HG03060 (cell line): Measurements from ENCODE around the gene RGL4.

Source experiments
- ATAC-seq: cut with Tn5 transposase; IDR thresholded peaks from one replicate; pipeline ENCODE4 v1.9.1; 2021; ENCODE audit warnings: low read depth, moderate number of reproducible peaks; ENCODE audit not compliant: unreplicated experiment

Gene RGL4

DNA sequence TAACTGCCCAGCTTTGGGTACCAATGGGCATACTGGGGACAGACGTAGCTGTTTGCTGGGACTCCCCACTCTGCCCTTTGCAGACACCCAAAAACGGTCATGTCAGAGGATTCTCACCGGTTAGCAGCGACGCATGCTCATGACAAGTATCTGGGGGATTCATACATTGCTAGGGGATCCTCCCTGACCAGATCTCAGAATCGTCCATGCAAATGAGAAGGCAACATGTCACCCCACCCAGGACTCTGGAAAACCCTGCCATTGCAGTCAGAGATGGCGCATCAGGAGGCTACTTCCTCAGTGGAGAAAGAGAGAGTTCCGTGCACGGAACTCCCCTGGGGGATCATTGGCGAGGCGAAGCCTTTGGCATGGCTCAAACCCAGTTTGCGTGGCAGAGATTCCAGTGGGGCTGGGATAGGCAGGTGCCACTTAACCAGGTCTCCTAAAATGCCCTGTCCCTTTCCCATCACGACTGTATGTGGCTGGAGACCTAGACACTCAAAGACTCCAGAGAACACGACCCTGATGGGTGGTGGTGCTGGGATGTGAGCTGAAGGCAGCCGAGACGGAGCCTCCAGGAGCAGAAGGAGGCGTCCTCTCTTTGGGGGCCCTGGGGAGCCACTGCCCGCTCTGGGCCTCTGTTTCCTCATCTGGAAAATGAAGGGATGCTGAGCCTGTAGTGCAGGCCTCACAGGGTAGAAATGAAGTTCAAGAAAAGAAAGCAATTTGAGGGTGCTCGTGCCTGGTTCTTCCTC is 4.9 kb downstream of the RGL4 start:
- ATAC-seq = no peak

DNA sequence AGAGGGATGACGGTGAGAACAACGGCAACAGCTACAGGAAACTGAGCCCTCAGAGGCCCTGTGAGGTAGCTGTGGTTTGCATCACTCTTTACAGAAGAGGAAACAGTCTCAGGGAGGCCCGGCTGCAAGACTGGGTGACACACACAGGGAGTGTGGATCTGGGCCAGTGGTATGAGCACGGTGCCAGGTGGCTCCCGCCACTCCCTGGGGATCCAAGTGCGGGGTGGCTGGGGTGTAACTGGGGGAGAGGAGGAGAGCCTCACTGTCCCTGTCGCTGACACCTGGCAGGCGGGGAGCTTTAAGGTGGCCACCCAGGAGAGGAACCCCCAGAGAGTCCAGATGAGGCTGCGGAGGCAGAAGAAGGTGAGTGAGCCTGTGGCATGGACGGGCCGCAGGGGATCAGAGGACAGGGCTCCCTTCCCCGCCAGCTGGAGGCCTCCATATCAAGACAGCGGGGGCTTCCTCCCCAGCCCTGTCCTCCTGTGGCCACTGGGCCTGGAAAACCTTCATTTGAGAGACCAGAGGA is 5.6 kb downstream of the RGL4 start:
- ATAC-seq = peak; percentile 44

GRCh38 chr22:23697031-23697970 is 6.5 kb downstream of the RGL4 start:
- ATAC-seq = no peak

DNA sequence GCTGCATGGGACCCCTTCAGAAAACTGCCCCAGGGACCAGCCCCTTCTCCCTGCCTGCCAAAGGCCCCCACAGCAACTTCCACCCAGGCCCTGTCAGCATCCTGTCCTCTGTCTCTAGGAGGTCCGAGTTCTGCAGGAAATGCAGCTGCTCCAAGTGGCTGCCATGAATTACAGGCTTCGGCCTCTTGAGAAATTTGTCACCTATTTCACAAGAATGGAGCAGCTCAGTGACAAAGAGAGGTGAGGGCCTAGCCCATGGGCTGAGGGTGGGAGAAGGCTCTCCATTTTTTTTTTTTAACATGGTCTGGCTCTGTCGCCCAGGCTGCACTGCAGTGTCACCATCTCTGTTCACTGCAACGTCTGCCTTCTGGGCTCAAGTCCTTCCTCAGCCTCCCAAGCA is 7.3 kb downstream of the RGL4 start:
- no peak for ATAC-seq

GRCh38 chr22:23698673-23699235 is 7.9 kb downstream of the RGL4 start:
- ATAC-seq = no peak

DNA sequence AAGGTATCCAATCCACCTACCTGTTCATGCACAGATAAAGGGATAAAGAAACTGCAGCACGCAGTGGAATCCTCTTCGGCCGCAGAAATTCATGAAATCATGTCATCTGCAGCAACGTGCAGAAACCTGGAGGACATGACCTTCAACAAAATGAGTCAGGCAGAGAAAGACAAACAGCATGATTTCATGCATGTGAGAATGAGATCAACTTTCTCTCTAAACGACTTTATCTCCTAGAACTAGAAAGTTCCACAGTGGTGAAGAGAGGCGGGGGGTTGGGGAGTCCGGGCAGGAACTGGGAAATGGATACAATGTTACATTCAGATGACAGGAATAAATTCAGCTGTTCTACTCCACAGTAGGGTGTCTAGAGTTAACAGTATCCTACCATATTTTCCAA is 9.9 kb downstream of the RGL4 start:
- no peak for ATAC-seq

GRCh38 chr22:23704062-23704461 is 13.2 kb downstream of the RGL4 start:
- no peak for ATAC-seq

- ATAC-seq = no peak
Measured at GRCh38 chr22:23704829-23705228, 14.0 kb downstream of the RGL4 start.

- no peak for ATAC-seq
Measured at GRCh38 chr22:23705358-23705757, 14.5 kb downstream of the RGL4 start.

DNA sequence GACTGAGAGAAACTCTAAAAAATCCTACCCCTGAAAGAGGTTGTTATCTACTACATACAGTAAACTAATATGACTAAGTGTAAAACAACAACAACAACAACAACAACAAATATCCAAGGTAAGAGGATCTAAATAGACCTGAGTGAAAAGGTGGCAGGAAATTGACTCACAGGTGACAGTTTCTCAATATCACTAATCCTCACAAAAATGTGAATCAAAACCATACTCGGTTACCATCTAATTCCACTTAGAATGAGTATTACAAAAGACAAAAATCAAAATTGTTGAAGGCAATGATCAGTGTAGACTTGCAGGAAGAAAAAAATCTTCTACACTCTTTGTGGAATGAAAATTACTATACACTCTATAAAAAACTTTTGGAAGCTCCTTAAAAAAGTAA is 17.5 kb downstream of the RGL4 start:
- no peak for ATAC-seq

GRCh38 chr22:23709107-23709506 is 18.3 kb downstream of the RGL4 start:
- ATAC-seq = no peak

DNA sequence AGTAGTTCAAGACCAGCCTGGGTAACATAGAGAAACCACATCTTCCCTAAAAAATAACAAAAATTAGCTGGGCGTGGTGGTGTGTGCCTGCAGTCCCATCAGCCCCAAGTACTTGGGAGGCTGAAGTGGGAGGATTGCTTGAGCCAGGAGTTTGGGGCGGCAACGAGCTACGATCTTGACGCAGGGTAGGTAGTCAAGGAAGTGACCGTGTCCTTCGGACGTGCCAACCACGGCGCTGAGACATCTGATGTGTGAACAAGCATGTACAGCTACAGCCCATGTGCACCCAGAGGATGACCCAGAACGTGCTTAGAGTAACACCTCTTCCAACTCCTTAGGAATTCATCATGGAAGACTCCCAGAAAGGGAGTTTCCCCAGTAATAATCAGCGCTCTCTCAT is 21.4 kb downstream of the RGL4 start:
- no peak for ATAC-seq

- ATAC-seq = no peak
Measured at GRCh38 chr22:23713696-23714595, 23.1 kb downstream of the RGL4 start.

- ATAC-seq = no peak
Measured at GRCh38 chr22:23714596-23715578, 24.1 kb downstream of the RGL4 start.

- no peak for ATAC-seq
Measured at GRCh38 chr22:23715806-23716375, 25.1 kb downstream of the RGL4 start.

DNA sequence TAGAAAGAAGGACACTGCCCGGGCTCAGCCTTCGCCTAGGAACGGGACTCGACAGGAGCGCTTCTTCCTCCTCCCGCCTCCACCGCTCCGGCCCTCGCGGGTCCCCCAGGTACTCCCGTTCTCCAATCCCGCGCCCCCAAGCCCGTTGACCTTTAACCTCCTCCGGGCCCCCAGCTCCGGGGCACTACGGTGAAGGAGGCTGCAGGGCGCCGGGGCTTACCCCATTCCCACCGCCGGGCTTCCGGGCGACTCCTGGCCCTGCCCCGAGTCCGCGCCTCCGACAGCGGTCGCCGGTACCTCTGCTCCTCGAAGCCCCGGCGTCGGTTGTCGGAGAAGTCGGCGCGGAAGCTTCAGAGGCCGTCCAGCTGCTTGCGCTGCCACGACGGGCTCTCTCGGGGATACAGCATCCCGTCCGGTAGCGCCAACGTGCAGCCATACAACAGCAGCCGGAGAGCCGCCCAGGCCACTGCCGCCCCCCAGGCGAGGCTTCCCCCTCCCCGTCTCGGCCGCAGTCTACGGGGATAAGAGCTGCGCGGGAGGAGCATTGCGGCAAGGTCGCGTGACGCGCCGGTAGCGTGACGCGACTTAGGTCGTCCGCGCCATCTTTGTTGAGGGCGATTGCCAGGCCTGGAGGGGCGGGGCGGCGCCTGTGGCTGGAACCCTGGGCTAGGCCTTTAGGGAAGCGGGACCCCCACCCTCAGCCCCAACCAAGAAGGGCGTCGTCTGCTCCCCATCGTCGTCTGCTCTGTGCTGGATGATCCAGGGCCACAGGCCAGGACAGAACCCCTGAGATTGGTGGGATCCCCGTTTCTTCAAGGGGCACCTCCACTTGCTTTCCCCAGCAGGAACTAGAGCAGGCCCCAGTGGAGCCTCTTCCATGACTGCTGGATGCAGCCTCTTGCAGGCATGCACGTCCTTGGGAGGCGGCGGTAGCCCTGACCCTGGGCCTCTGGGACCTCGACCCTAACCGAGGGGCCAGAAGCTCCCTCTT is 26.3 kb downstream of the RGL4 start:
- no peak for ATAC-seq

DNA sequence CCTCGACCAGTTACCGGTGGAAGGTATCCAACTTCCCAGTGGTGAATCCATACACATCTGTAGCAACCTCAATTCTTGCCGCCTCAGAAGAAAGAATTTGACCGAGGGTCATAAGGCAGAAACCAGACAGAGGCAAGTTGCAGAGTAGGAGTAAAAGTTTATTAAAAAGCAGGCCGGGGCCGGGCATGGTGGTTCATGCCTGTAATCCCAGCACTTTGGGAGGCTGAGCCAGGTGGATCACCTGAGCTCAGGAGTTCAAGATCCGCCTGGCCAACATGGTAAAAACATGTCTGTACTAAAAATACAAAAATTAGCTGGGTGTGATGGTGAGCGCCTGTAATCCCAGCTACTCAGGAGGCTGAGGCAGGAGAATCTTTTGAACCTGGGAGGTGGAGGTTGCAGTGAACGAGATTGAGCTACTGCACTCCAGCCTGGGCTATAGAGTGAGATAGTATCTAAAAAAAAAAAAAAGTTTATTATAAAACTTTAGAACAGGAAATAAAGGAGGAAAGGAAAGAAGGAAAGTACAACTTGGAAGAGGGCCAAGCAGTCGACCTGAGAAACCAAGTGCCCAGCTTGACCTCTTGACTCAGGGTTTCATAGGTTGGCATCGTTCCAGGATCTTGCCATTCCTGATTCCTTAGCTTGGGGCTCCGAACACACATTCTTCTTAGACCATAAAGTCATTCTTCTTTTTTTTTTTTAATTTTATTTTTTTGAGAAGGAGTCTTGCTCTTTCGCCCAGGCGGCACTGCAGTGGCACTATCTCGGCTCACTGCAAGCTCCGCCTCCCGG is 27.8 kb downstream of the RGL4 start:
- no peak for ATAC-seq
